Activated CD8-positive, alpha-beta memory T cell treated with anti-CD3 and anti-CD28 coated beads for 1 hour (primary cell): Measurements from ENCODE around the gene CLIC5.

Experiments
- DNase-seq, 2 donors: peaks; one replicate each; pipeline ENCODE4 v3.0.0-alpha.2; 2020; ENCODE audit warnings: low read depth in 1 of 2; ENCODE audit errors: extremely low read depth in 1 of 2

Gene CLIC5

DNA sequence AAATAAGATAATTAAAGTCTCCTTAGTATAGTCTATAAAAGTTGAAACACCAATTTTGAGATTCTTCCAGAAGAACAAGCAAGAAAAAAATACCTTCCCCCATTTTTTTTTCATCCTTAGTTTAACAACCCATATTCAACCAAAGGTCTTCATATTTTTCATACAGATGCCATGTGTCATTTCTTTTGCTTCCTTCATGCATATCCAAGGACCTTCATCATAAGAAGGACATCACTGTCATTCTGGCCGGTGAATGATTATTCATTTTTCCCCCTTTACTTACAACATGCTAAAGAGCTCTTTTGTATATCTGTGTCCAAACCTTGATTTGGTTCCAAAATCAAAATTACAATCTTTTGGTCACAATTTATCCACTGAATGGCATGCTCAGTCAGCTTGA is 21.3 kb upstream of the CLIC5 start:
- DNase-seq = no peak

DNA sequence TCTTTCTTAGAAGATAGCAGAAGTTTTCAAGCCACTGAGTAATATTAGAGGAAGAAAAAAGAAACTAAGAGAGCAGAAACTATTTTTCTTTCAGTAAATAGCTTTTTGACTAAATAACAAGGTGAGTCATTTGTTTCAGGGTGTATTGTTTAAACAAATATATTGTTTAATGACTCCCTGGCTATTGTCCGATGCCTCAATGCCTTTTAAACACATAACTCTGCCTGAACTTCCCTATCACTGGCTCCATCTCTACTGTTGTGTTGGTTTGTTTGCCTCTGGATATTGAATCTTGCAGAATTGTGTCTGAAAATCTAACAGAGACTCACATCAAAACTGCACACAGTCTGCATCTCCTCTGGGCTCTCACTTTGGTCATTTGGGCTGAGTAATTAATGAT is 19.6 kb upstream of the CLIC5 start:
- DNase-seq = no peak

DNA sequence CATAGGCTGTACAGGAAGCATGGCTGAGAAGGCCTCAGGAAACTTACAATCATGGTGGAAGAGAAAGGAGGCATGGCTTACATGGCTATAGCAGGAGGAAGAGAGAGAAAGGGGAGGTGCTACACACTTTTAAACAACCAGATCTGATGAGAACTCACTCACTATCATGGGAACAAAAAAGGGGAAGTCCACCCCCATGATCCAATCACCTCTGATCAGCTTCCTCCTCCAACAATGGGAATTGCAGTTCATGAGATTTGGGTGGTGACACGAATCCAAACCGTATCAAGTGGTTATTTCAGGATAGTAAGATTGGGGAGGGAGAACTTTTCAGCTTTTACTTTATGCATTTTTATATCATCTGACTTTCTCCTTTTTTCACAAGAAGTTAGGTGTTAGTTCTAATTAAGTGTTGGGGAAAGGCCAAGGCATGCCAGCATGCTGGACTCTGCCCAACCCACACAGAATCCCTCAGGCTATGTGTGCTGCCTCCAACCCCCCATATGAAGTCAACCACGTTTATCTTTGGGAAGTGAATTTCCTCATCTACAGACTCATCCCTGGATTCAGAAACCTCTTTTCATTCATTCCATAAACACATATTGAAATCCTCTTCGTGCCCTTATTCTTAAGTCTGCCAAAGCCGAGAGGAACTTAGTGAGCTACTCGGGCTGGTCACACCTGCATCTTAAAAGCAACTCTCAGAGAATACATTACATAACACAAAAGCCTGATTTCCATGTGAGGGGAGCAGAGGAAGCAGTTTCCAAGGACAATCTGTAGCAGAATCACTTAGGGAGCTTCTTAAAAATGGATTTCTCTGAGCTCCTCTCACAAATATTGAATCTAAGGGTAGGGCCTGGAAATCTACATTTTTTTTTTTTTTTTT is 16.7 kb upstream of the CLIC5 start:
- DNase-seq = no peak

DNA sequence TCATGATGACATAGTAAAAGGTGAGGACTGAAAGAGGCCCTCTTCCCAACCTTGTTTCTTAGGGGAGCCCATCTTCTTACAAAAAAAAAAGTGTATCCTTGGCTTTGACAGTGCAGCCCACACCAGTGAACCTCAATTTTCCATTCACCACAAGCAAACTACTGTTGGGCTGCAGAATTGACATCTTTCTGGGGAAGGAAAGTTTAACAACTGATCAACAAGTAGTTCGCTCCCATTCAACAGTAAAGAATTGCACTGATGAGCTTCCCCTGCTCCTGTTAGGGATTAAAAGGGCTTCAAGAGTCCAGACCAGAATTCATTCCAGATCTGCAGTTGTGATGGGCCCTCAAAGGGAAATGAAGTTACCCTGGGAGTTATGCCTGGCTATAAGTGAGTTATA is 13.9 kb upstream of the CLIC5 start:
- no peak for DNase-seq

DNA sequence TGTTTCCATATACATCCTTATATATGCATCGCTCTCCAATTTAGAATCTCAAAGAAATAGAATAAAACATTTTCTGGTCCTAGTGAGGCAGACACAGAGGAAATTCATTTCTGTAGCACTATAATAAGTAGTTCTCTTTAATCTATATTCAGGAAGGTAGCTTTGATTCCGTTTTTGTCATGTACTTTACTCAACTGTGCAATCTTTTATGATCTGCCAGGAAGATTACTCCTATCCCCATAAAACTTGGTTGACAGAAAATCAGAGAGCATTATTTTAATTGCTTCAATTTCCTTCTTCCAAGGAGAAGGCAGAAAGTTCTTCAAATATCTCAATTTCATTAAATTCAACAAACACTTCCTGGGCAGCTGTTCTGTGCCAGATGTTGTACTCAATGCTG is 10.6 kb upstream of the CLIC5 start:
- no peak for DNase-seq

DNA sequence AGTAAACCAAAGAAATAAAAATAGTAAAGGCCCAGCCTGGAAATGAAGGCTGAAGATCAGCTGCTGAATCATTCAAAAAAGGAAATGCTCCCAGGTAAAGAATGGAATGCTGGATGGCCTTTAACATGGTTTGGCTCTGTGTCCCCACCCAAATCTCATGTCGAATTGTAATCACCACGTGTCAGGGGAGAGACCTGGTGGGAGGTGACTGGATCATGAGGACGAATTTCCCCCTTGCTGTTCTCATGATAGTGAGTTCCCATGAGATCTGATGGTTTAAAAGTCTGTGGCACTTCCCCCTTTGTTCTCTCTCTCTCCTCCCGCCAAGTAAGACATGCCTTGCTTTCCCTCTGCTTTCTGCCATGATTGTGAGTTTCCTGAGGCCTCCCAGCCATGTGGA is 9.9 kb upstream of the CLIC5 start:
- DNase-seq = no peak

DNA sequence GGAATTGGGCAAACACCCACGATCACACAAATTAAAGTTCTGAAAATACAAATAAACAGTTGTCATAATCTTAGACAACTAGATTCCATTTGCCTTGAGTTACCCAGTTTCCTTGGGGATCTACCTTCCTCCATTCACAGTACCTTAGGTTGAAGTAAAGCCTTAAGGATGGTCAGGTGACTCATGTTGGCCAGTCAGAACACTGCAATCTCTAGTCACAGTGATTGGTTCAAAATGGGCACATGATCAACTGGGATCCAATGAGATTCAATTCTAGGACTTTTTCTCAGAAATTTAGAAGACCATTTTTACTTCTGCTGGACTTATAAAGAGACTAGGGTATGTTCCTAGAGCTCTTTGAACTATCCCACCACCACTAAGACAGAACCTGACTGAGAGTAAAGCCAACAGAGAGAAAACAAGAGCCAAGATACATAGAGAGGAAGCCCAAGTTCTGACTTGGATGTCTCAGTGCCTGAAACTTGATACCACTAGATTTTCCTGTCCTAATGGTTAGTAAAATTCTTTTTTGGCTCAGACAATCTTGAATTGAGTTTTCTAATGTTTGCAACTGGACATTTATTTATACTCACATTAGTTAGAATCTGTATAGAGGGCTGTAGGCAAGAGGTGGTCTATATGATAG is 8.6 kb upstream of the CLIC5 start:
- no peak for DNase-seq

DNA sequence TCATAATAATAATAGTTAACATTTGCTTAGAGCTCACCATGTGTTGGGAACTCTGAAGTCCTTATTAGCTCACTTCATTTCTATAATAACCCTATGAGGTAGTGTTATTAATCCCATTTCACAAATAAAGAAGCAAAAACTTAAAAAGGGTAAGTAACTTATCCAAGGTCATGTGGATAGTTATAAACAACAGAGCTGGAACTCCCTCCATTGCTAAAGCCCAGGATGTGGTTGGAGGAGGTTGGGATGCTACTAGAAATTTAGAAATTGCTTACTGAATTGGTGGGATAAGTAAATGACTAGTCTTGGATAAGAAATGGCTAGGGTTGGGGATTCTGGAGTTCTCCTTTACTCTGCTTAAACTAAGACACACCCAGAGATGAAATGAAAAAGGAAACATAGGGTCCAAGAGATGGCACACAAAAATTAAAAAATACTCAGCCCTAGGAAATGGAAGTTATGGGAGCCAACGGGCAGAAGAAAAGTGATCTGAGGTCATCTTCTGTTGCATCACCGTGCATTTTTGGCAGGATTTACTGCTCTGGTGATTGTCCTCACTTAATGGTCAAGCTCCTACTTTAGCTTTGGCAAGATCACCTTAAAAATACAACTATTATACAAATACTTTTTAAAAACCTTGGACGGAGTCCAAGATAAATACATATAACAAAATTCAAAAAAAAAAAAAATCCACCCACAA is 7.7 kb upstream of the CLIC5 start:
- DNase-seq = no peak

DNA sequence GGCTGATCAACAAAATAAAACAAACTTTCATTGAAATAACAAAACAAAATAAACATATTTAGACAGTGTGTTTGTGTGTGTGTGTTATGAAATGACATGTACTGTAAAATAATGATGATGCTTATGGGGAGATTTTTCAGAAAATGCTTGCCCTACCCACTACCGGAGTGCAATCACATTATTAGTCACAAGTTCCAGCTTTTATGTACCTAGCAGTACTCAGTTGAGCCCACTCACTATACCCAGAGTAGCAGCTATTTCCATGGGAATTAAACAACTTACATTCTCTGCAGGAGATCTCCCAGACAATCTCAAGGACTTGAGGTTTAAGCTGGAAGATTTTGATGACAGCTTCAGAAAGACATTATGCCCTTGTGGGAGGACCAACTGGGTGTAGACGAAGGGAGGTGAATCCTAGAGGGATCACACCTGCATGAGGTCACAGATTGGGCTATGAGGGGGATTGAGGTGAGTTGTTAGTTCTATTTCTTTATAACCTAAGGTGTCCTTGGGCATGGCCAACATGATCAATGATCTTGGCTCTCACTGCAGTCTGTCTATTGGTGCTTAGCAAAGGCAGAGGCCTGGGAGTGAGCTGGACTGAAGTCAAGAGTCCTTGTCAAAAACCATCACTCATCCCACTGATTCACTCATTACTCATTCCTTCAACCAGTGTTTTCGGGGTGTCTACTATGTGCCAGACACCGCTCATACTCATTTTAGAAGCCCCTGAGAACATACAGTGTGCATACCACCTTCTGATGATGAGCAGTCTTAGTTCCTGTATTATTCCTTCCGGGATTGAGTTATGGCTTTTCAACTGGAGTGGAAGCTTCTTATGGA is 6.7 kb upstream of the CLIC5 start:
- no peak for DNase-seq

DNA sequence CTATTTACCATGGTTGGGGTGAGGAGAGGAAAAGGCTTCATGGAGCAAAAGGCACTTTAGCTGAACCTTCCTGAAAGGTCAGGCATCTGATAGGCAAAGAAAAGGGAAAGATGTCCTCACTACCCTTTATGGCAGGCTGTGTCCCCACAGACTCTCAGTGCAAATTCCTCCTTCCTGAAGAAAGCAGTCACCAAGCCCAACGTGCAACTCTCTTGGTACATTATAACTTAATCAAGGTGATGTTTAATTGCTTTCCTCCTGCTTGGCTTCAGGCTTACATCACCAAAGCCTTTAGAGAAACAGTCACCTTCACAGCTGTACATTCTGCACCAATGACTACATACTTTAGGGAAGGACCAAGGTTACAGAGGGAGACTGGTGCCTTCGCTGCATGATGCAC is 2.1 kb upstream of the CLIC5 start:
- DNase-seq = no peak

DNA sequence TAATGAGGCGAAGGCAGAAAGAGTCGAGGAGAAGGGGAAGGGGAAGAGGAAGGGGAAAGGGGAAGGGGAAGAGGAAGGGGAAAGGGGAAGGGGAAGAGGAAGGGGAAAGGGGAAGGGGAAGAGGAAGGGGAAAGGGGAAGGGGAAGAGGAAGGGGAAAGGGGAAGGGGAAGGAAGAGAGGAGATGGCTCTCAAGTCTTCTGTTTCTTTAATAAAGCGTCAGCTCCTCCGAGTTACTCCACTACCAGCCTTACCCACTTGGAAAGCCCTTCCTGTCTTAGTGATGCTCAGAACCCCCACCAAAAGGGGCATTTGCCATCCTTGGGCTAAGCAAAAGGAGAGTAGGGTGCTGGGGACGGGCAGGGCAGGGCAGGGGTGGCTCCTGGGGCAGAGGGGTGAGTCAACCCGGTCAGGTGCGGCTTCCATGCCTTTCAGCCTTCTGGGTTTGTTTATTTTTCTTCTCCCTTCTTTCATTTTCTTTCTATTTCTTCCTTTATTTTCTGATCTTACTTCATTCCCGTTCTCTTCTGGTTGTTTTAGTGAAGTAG is 476 bp upstream of the CLIC5 start:
- no peak for DNase-seq

DNA sequence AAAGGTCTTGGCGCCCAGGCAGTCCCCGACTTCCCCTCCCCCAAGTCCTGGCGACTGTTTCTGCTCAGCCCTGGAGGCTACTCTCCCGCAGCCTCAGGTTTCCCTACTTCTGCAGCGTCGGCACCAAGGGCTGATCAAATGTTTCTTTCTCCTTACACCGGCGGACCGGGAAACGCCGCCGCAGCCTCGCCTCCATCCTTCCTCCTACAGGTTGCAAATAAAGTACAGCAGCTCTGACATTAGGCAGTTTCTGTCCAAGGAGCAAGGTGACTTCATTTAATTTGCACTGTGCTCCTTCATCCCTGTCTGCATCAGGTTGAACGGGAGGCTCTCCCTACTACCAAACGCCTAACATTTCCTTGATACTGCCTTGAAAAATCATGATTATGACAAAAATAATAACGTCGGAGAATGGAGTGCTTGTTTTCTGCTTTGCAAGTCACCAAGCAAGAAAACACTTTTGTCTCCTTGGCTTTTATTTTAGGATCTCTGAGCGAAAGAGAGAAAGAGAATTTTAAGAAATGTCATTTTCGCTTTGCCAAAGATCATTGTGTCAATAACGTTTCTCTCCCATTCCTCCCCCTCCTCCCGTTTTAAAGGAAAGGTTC is 1.0 kb downstream of the CLIC5 start:
- no peak for DNase-seq

DNA sequence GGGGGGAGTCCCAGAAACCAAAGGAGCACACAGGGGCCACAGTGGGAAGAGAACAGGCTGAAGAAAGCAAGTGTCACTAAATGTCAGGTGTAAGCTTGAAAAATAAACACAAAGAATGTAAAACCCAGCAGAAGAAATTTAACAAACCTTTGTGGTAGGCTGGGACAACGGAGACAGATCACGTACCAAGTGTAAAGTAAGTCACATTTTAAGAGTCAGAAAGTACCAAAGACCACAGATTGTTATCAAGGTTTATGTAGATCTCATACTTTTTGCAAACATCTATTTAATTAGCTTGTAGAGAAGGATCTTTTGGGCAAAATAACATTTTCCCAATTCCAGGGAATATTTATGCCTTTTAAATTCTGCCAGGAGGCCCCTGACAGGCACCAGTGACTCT is 1.6 kb downstream of the CLIC5 start:
- DNase-seq = no peak

DNA sequence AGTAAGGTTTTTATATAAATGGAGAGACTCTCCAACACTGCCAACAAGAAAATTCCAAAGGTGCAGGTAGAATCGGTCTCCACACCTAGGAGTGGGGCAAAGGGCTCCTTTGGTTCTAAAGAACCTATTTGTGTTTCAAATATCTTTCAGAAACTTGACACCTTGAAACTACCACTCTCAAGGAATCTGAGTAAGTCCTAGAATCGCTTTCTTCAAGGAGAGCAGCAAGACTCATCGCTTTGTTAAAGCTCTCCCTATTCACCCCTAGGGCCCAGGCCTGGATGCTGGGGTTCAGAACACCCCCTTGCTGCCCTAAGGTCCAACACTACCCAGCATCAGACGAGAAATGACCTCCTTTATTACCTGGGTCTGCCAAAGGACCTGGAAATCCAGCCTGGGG is 2.0 kb downstream of the CLIC5 start:
- no peak for DNase-seq

DNA sequence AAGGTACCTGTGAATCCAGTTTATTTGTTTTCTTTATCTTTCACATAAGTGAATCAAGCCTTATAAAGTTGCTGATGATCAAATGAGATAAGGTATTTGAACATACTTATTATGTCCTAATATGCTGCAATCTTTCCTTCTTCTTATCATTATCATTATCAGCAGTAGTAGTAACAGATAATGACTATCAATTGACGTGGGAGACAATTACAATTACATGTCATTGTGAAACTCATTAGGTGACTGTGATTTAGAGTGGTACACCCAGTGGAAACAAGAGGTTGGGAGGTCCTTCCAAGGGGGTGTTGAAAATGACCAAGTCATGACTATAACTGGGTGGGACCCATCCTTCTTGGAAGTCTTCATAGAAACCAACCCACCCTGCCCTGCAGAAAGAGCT is 2.8 kb downstream of the CLIC5 start:
- no peak for DNase-seq

DNA sequence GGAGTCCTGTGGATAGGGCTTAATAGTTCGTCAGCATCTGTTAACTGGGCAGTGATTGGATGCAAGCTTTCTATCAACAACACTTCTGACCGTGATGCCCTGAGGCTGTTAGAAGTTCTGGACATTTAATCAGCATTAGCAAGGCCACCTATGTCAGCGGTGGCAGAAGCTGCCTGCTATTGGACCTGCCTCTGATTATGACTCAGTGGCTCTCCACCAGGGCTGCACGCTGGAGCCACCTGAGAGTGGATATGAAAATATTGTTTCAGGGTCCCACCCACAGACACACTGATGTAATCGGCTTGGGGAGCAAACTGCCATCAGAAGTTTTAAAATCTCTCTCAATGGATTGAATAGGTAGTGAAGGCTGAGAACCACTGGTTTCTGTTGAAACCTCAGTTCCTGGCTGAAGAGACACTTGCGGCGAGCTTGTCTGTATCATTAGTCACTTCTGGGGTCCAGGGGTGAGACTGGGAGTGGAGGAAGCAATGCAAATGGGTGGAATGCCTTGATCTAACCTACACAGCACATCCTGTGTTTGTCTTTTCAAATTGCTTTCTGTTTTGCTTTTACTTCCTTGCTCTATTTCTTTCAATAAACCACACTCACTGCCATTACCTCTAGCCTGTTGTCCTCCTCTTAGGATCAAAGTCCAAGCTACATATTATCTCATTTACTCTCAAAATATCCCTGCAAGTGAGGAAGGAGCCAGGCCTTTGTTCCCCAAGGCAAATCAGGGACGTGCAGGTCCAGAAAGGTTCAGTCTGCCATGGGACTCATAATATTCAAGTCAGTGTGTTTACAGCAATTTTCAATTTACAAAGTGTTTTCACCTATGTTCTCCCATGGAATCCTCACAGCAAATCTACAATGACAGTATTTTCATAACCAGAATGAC is 4.2 kb downstream of the CLIC5 start:
- peak in 1 of 2 donors; percentile 27 for DNase-seq

DNA sequence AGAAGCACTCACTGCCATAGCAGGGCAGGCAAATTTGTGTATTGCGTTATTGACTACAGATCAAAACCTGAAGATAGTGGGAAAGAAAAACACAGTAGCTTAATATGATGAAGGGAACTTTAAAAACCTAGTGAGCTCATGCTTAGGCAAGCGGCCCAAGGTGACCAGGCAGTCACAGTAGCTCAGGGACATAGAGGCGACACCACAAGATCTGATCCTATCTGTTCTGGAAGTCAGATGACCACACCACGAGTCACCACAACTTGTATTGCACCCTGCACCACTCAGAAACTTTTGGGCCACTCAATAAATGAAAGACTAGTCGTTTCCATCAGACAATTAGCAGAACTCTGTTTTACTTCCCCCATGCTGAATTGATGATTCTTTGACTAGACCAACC is 4.9 kb downstream of the CLIC5 start:
- no peak for DNase-seq

DNA sequence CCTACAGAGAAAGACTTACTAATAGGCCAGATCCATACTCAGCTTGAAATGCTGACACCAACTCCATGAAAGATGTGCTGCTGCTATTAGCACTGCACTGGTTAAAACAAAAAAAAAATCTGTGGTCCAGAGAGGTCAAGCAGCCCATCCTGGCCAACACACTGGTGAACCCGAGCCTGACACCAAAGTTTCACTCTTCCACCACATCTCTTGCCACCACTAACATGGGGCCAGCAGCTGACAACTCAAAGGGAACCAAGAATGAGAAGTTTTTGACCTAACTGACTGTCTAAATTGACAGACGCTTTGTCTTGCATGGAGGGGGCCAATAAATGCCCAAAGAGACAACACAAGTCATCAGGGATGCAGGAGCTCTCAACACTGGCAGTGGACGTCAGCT is 5.4 kb downstream of the CLIC5 start:
- DNase-seq = no peak

DNA sequence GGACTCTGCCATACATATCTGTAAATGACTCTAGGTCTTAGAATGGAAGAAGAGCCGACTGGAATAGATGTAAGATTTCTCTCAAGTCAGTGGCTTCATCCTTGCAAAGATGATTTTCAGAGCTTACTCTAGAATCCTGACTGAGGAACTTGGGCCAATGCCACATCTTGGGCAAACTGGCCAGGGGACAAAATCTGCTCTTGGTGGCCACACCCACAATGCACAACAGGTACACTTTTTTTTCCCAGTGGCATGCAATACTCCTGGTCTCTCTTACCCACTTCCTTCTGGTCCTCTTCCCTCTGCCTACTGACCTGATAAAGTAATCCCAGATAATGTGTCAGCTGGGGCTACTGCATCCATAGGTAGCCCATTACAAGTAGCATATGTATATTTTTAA is 13.4 kb downstream of the CLIC5 start:
- no peak for DNase-seq
